HG03039 (cell line): ENCODE measurements around the gene STK39.

Experiments
- ATAC-seq: cut with Tn5 transposase; IDR thresholded peaks from one replicate; pipeline ENCODE4 v1.9.1; 2021; ENCODE audit warnings: mild to moderate bottlenecking, moderate library complexity; ENCODE audit not compliant: unreplicated experiment

STK39 gene

DNA sequence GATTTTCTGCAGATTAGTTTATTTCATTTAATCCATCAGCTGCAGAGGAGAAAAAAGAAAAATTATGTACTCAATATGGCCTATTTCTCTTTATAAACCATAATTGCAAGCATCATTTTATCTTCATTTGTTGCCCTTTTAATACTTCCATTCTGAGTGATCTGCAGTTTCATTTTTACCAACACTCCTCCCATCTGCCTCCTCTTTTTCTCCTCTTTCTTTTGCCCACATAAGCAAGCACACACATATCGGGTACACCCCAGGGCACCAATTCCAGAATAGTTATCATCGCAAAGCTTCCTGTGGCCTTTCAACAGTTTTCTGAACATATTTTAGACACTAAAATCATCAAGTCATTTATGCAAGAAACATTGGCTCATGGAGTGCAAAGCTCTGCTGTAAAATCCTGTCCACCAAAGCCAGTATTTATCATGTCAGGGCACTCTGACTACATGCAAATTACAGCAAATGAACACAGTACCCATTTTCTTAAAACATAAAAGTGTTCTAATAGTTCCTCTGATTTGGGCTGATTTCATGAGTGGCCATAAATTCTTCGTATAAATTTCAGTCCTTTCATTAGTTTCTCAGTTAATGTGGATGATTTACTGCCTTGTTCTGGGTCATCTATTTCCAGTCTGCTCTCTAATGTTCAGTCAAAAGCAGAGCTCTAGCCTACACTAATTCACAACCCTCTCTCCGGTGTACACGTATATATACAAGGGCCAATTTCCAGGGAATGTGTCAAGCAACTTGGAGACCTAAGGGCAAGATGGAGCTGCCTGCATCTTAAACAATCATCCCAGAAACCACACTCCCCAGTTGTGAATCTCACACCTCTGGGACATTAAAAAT lies 281.3 kb downstream of the STK39 start:
- no peak for ATAC-seq

DNA sequence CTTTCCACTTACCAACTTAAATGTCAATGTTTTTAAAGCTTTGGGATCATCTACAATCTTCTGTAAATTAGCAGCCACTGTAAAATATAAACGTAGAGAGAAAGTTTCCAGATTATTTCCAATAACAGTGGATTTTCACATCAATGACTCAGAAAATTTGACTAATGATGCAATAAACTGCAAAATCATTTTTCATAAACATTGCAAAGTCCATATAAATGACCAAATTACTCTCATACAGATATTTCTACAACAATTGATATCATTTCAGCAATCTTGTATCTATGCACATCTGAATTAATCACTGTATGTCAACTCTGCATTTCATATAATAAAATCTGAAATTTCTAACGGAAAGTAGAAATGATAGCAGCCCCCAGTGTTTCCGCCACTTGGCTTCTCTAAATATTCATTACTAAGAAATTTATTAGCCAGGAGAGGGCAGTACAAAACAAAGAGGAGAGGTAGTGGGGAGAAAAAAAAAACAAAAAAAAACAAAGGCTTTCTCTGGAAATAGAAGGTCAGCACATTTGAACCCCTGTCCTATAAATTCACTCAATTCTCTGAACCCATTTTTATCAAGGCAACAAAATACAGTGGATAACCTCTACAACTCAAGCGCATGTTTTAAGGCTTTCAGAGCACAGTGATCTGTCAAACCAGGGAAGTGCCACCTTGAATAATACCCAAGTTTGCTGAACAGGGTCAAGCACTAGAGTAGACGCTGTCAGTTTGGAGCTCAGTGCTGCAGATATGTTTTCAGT lies 282.6 kb downstream of the STK39 start:
- no peak for ATAC-seq

DNA sequence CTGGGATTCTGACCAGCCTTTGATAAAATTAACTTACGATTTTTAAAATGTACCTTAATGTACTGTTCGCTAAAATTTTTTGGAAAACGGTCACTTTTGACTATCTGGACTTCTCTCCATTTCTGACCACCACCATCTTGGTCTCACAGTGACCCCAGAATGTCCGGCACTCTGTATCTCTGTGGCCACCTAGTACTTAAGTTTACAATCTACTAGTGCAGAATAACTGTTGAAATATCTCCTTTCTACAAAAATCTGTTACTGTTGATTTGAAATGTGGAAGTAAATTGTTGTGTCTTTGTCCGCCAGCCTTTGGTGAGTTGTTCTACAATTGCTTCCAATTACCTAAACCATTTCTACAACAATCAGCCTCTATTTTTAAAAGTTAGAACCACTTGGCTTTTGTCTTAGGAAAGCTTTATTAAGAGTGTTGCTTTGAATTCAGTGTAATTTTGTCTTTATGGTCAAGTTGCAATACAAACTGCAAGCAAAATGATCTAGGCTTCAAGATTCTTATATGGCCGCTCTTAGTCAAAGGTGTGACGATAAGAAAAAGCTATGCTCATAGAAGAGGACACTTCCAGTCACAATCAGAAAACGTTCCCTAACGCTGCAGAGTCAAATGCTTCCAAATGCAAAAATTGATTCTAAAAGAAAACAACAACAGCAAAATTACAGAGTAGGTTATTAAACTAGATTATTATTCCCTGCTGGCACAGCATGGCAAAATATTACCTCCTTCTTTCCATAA lies 283.3 kb downstream of the STK39 start:
- no peak for ATAC-seq

DNA sequence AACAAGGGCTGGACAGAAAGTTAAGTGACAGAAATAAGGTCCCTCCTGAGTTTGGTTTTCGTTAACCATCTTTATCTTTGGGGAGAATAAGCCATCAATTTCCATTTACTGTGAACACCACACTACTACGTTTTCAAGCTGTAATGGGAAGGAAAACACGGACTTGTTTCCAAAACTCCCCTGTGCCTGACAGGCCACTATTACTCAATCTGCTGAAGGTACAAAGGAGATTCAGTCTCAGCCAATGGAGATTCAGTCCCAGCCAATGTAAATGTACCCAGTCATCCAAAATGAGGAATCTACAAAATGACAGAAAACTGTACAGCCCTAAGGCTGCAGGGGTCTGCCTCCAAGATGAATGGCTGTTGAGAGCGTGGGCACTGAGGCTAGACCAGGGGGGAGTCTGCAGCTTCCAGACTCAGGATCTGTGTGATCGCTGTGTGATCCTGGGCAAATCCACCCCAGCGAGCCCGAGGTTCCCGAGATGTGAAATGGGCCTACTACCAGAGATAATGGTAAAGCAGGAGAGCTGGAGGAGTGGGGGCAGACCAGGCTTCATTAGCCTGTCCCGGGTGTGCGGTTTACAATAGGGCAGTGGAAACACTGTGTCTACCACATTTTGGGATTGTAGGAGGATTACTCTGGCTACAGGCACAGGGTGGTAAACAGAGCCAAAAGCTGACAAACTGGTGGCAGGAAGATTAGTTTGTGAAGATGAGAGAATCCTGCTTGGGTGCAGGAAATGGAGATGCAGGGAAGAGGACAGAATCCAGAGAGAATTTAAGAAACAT lies 284.8 kb downstream of the STK39 start:
- ATAC-seq = no peak

DNA sequence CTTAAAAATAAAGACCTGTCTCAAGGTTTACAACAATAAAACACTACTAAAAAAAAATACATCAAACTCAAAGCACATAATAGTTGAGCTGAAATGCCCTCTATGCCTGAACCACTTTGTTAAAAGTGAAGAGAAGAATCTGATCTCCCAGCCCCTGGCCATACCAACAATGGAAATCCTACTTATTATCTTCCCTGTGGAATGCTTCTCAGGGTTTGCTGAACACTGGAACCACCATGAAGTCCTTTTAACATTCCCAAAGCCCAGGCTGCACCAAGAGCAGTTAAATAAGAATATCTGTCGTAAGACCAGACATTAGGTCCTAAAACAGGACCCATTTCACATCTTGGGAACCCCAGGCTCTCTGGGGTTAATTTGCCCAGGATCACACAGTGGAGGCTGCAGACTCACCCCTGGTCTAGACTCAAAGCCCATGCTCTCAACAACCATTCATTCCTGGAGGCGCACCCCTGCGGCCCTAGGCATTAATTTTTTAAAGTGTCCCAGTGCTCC lies 285.8 kb downstream of the STK39 start:
- no peak for ATAC-seq

DNA sequence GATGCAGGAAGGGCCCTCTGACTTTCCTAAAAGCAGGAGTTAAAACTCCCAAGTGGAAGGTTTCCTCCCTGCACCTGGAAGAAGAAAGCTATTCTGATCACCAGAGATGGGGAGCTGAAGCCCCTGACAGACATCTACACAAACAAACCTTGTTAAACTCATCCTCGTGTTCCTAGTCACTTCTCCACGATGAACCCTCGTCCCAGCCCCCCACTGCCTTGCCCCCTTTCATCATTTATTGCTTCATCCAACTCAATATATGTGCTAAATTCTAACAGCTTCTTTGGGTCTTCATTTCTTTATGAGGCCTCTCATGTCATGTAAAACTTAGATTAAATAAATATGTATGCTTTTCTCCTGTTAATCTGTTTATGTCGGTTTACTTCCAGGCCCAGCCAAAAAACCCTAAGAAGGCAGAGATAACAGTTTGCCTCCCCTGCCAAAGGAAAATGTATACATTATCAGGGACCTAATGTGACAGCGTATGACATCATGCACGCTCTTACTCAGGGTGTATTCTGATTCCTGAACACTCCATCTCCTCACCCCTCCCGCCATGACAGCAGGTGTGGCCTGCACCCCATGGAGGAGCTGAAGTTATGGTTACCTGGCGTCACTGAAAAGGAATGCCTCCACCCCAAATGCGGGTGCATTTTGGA lies 287.2 kb downstream of the STK39 start:
- ATAC-seq = no peak

DNA sequence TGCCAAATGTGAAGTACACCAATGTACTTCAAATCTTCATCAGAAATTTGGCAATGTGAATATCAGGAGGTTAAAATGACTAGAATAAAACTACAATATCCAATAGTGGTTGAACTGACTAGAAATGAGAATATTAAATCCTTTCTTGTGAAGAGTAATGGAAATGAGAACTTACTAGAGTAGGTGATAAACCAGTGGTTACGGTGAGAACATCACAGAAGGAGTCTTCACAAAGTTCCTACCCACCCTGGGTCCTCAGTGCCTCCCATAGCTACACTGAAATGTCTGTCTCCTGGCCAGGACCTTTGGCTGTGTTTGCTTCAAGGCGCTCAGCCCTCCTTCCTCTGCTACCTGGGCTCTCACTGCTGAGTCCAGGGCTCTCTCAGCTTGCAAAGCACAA lies 289.7 kb downstream of the STK39 start:
- ATAC-seq = no peak

DNA sequence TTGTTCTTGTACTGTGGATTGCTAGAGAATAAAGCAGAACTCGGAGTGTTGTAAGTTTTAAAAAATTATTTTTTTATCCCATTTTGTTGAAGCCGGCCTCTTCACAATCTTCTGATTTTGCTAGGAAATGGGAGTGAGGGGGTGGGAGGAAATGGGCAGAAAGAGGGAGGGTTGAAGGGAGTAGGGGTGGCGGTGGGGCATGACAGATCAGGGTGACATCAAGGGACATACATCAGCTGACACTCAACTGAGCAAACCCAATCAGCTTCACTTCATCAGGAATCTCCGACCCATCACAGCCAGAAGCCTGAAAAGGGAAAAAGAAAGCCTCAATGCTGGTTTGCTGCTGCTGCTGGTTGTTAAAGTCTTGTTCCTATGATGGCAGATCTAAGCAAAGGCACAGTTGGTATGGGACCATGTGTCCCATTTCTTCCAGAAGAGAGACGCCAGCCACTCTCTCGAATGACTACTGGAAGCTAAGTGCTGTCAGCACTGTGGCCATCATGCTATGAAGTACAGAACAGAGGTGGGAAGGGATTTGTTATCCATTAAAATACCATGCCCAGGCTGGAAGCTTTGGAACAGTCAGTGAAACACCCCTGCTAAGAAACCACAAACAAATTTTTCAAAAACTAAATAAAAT lies 292.0 kb downstream of the STK39 start:
- ATAC-seq = no peak

DNA sequence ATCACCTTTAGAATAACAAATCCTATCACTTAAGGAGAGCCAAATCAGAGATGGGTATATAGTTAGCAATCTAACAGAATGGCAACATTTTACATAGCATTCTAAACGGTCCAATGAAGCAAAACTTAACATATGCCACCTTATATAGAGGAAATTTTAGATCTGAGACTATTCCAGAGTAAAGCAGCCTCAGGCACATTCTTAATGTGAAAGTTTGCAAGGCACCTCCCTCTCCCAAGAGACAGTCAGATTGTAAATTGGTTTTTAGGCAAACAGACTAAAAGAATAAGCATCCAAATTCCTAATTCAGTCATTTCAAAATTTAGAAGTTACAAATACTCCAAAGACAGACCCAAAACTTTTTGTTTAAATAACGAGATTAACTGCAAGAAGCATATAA lies 292.9 kb downstream of the STK39 start:
- no peak for ATAC-seq

DNA sequence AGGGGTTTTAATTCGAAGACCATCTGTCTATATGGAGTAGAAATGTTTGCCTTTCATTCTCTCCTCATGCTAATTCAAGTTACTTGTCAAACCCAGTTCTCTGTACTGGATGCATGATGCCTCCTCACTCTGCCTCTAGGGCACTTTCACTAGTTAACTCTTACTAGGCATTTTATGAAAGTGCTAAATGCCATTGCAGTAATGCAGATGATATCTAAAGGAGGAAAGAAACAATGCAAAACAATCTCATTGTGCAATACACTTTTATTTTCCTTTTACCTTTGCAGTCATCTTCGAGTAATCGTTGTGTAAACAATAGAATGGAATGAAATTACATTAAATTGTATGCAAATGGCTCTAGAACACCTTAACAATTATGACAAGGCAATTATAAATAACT lies 293.6 kb downstream of the STK39 start:
- ATAC-seq = no peak

DNA sequence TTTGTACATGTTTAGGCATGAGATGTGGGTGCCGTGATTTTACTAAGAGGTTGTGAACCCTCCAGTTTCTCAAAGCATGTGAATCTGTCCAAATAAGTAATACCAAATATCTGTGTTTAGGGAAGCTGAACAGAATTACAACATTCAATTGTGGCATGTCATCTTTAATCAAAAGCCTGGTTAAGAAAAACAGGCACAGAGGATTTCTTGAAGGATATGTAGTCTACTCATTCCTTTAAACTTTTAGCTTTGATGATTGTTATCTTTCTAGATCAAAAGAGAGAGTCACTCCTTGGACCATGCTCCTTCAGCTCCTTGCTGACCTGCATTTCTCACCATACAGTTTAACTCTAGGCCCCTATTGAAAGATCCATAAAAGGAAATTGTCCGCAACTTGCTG lies 296.8 kb downstream of the STK39 start:
- no peak for ATAC-seq

DNA sequence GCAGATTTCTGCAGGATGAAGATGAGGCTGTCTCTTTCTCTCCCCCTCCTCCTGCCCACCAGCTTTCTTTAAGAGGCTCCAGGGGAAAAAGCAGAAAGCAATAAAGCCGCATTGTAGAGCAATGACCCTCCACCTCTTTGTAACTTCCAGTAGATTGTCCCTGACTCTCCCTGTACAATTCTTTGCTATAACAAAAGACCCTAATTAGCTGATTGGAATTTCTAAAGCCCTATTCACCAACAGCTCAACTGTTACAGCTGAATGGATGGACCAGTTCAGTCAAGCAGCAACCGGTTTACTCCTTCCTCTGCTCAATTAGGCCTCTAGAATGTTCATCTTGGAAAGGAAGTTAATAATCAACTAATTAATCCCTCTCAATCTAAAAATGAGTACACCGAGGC lies 301.0 kb downstream of the STK39 start:
- ATAC-seq = no peak

DNA sequence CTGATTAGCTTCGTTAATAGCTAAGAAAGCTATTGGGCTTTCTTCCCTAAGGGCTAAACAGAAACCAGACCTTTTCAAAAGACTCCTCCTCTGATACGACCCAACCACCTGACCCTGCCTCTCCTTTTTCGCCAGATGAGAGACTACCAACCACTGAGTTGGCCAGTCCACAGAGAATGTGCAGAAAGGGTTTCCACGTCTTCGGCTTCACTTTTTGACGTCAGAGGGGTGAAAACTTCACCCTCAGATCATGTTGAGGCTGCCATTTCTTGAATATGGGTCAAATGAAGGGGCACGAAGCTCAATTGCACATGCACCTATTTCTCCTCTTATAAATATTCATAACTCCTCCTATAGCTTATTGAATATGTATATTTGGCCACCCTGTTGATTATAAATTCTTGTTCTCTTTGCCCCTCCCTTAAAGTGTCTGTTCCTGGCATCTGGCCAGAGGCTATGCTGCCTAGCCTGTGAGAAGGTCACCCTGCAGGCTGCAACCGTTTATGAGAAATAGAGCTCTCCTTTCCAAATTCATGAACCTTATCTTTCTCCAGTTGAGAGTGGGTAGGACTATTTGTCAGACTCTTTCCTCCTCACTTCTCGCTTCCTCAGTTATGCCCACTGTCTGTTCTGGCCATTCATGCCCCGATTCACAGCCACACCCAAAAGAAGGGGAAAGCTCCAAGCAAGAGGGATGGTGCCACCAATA lies 301.6 kb downstream of the STK39 start:
- no peak for ATAC-seq

DNA sequence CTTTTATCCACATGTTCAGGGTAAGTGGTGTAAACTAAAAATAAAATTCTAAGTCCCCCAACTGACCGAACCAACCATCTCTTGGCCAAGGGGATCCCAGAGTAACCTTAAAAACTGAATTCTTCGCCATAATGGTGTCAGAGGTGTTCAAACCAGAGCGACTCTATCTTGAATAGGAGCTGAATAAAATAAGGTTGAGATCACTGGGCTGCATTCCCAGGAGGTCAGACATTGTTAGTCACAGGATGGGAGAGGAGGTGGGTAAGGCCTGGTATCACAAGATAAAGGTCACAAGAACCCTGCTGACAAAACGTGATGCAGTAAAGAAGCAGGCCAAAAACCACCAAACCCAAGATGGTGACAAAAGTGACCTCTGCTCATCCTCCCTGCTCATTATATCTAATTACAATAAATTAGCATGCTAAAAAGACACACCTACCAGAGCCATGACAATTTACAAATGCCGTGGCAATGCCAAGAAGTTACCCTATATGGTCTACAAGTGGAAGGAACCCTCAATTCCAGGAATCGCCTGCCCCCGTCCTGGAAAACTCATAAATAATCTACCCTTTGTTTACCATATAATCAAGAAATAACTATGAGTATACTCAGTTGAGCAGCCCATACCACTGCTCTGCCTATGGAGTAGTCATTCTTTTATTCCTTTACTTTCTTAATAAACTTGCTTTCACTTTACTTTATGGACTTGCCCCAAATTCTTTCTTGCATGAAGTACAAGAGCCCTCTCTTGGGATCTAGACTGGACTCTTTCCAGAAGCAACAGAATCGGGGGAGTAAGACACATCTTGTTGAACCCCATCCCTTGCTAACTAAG lies 302.4 kb downstream of the STK39 start:
- ATAC-seq = no peak

DNA sequence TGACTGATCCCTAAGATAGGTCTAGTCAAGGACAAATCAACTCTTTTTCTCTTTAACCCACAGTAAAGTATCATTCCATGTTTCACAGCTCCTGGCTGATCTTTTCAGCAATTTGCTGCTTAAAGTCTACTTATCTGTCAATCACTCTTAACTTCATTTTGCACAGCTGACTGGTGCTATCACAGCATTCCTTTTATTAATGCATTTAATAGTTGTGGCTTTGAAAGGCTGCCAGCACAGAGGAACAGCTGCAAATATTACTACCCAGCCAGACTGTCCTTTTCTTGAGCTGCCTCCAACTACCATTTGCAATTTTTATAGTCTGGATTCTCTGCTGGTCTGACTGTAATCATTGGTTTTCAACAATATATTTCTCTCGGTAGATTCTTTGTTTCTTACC lies 303.5 kb downstream of the STK39 start:
- ATAC-seq = no peak

DNA sequence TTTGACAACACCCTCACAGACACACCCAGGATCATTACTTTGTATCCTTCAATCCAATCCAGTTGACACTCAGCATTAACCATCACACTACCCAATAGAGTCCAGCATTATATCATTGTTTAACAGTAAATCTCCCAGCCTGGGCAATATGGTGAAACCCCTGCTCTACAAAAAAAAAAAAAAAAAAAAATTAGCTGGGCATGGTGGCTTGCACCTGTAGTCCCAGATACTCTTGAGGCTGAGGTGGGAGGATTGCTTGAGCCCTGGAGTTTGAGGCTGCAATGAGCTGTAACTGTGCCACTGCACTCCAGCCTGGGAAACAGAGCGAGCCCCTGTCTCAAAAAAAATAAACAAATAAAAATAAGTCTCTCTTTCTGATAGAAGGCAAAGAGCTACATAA lies 304.0 kb downstream of the STK39 start:
- no peak for ATAC-seq

DNA sequence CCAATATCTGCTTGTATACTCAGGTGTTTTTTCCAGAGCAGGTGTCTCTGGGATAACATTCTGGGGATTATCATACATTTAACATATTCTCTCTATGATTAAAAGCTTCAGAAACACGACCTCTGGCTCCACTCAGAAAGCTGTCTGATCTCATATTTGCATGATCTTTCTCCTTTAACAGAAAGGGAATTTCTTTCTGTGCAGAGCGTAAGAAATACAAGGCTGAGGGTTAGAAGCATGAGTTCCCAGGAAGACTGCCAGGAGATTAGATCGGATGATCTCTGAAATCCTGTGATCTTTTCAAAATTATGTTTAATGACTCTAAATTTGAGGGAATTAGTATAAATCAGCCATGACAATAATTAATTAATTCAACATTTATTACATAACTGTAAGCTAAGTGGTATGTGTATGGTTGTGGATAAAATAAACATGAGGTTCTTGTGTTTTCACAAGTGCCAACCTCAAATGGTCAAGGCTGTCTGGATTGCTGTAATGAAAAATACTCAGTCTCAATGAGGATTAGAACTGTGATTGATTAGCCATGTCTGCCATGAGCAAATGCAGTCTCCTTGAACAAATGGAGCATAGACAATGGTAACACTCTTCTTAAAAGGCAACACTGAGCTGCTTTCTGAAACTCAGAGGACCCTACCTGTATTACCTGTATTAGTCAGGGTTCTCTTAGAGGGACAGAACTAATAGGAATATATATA lies 304.9 kb downstream of the STK39 start:
- no peak for ATAC-seq
